Smooth muscle cell (in vitro differentiated cells): ENCODE data around the gene PXDC1. TPM values are rescaled to one million over a fixed set of nuclear protein-coding genes. Genes with fewer than 3 reads are reported as not detected.
A peak's percentile ranks its signal among the peaks of the same experiment; 100 is the strongest.
"Not testable (repeated sequence)": the region's sequence is repeated elsewhere in the genome, so short reads cannot be mapped to it uniquely, and the experiment has no call there.

Experiments used
- DNase-seq: peaks from one replicate; lab custom pipeline; 2025; ENCODE audit not compliant: unreplicated experiment; lab: John Stamatoyannopoulos, UW
- H2AFZ ChIP-seq: fragments of 200-600 bp; sonication (generic); 2 replicates; pipeline ENCODE4 v1.6.0; 2016; ENCODE audit warnings: antibody characterized with exemption, low read depth, mild to moderate bottlenecking
- H3F3A ChIP-seq: fragments of 200-600 bp; sonication (generic); 2 replicates; pipeline ENCODE4 v1.6.0; 2017; ENCODE audit warnings: antibody characterized with exemption, low read depth
- H3K27ac ChIP-seq: fragments of 200-600 bp; sonication (generic); 2 replicates; pipeline ENCODE4 v1.5.1; 2016; ENCODE audit warnings: low read depth, mild to moderate bottlenecking
- H3K27me3 ChIP-seq: fragments of 200-600 bp; sonication (generic); 2 replicates; pipeline ENCODE4 v1.6.1; 2016; ENCODE audit warnings: low read depth, mild to moderate bottlenecking
- H3K36me3 ChIP-seq: fragments of 200-600 bp; sonication (generic); 2 replicates; pipeline ENCODE4 v1.5.1; 2016; ENCODE audit warnings: low read depth
- H3K4me1 ChIP-seq: fragments of 200-600 bp; sonication (generic); 2 replicates; pipeline ENCODE4 v1.5.1; 2016; ENCODE audit warnings: low read depth
- H3K4me2 ChIP-seq: fragments of 200-600 bp; sonication (generic); 2 replicates; pipeline ENCODE4 v1.6.0; 2016; ENCODE audit warnings: mild to moderate bottlenecking
- H3K4me3 ChIP-seq: fragments of 200-600 bp; sonication (generic); 2 replicates; pipeline ENCODE4 v1.5.1; 2016; ENCODE audit warnings: mild to moderate bottlenecking
- H3K79me2 ChIP-seq: fragments of 200-600 bp; sonication (generic); 2 replicates; pipeline ENCODE4 v1.6.0; 2016; ENCODE audit warnings: low read depth, mild to moderate bottlenecking
- H3K9ac ChIP-seq: fragments of 200-600 bp; sonication (generic); 2 replicates; pipeline ENCODE4 v1.6.0; 2016; ENCODE audit warnings: low read depth
- H3K9me3 ChIP-seq: fragments of 200-600 bp; sonication (generic); replicated peaks from 2 replicates; pipeline ENCODE4 v1.5.1; 2016; ENCODE audit warnings: low read depth
- H4K20me1 ChIP-seq: fragments of 200-600 bp; sonication (generic); 2 replicates; pipeline ENCODE4 v1.6.0; 2016; ENCODE audit warnings: low read depth
- WGBS: methylation state at CpG from one replicate; pipeline ENCODE4 v1.1.7; 2016; ENCODE audit warnings: low lambda C conversion rate; 5-methylcytosine and 5-hydroxymethylcytosine counted together
- polyA plus RNA-seq: library from polyadenylated mRNA; unstranded; fragments of >200 nt; fragmentation: Nextera tagmentation; extraction: Ambion mirVana; gene quantifications from 2 replicates; pipeline ENCODE4 v1.2.1, GENCODE V29; 2016
- total RNA-seq: library from RNA; depleted of rRNA; stranded (reverse); fragments of >200 nt; gene quantifications from 2 replicates; pipeline ENCODE4 v1.2.3, GENCODE V29; 2014
- TF ChIP-seq, protein P1 (sequence below): fragments of 200-600 bp; sonication (generic); IDR thresholded peaks from 2 replicates; pipeline ENCODE4 v1.5.1; 2017; ENCODE audit warnings: borderline replicate concordance, mild to moderate bottlenecking, antibody characterized with exemption; ENCODE audit not compliant: insufficient read depth, poor library complexity, severe bottlenecking

Gene PXDC1
- total and polyA plus RNA-seq, 2 experiments from 2014 or later: 49.1 to 78.6 TPM

DNA sequence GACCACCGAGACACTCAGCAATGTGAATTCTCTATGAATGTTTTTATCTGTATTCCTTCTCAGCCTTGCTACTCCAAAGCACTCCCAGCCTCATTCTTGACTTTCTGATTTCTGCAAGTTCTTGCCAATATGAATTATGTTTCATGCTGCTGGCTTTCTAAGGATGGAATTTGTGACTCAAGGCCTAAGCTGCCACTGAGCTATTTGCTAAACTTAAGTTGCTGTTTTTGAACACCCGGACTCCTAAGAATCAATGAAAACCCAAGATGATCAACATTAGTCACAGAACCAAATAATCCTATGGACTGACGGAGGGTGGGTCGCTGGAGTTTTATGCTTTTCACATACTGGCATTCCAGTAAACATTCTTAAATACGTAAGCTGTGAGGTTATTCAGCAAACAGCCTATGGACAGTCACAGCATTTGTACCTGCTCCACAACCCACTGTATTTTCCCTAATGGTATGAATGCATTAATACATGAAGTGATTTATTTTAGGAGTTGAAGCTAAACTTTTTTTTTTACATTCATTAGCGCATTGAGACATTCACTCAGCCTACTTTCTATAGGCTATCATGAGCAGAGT is 8.2 kb upstream of the PXDC1 start:
- Histone ChIP-seq H3K36me3 (no peaks in the 10 kb centered on the region), H3K79me2 (no peaks in the 10 kb centered on the region), H2AFZ (no peak overlapping the region), H3F3A (peaks cover 12% of the 10 kb centered on the region), H3K9ac (no peak overlapping the region), H3K27me3 (no peaks in the 10 kb centered on the region), H3K4me2 (peak overlapping the region; percentile 36), H3K4me1 (peaks cover 8% of the 10 kb centered on the region), H3K9me3 (no peaks in the 10 kb centered on the region), H4K20me1 (no peaks in the 10 kb centered on the region), H3K4me3 (no peak overlapping the region), H3K27ac (peak overlapping the region; percentile 44)
- TF ChIP-seq, protein P1, sequence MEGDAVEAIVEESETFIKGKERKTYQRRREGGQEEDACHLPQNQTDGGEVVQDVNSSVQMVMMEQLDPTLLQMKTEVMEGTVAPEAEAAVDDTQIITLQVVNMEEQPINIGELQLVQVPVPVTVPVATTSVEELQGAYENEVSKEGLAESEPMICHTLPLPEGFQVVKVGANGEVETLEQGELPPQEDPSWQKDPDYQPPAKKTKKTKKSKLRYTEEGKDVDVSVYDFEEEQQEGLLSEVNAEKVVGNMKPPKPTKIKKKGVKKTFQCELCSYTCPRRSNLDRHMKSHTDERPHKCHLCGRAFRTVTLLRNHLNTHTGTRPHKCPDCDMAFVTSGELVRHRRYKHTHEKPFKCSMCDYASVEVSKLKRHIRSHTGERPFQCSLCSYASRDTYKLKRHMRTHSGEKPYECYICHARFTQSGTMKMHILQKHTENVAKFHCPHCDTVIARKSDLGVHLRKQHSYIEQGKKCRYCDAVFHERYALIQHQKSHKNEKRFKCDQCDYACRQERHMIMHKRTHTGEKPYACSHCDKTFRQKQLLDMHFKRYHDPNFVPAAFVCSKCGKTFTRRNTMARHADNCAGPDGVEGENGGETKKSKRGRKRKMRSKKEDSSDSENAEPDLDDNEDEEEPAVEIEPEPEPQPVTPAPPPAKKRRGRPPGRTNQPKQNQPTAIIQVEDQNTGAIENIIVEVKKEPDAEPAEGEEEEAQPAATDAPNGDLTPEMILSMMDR: no peak
- no peak for DNase-seq
- WGBS: 34% methylated on average over 6 of the region's 6 CpGs

DNA sequence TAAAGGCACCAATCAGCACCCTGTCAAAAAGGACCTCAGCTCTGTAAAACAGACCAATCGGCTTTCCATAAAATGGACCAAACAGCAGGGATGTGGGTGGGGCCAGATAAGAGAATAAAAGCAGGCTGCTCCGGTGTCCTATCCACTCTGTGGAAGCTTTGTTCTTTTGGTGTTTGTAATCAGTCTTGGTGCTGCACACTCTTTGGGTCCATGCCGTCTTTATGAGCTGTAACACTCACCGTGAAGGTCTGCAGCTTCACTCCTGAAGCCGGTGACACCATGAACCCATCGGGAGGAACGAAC is 7.3 kb upstream of the PXDC1 start:
- TF ChIP-seq, protein P1: no peak
- Histone ChIP-seq H2AFZ (no peak overlapping the region), H3K36me3 (no peaks in the 10 kb centered on the region), H3F3A (peaks cover 12% of the 10 kb centered on the region), H3K9ac (no peak overlapping the region), H4K20me1 (no peaks in the 10 kb centered on the region), H3K4me3 (no peak overlapping the region), H3K27me3 (no peaks in the 10 kb centered on the region), H3K27ac (peak overlapping the region; percentile 44), H3K4me1 (peaks cover 8% of the 10 kb centered on the region), H3K4me2 (no peak overlapping the region), H3K79me2 (no peaks in the 10 kb centered on the region), H3K9me3 (no peaks in the 10 kb centered on the region)
- DNase-seq: no peak
- 57% methylated on average over 7 of the region's 7 CpGs for WGBS

DNA sequence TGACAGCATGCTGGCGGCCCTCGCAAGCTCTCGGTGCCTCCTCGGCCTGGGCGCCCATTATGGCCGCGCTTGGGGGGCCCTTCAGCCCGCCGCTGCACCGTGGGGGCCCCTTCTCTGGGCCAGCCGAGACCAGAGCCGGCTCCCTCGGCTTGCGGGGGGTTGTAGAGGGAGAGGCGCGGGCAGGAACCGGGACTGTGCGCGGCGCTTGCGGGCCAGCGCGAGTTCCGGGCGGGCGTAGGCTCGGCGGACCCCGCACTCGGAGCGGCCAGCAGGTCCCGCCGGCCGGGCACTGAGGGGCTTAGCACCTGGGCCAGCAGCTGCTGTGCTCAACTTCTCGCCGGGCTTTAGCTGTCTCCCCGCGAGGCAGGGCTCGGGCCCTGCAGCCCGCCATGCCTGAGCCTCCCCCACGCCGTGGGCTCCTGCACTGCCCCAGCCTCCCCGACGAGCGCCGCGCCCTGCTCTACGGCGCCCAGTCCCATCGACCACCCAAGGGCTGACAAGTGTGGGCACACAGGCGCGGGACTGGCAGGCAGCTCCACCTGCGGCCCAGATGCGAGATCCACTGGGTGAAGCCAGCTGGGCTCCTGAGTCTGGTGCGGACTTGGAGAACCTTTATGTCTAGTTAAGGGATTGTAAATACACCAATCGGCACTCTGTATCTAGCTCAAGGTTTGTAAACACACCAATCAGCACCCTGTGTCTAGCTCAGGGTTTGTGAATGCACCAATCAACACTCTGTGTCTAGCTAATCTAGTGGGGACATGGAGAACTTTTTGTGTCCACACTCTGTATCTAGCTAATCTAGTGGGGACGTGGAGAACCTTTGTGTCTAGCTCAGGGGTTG is 6.7 kb upstream of the PXDC1 start:
- H3K9me3 ChIP-seq, H3K27ac ChIP-seq, H3K4me3 ChIP-seq, H3K4me1 ChIP-seq, H3K27me3 ChIP-seq, H3K4me2 ChIP-seq, H3K79me2 ChIP-seq, H2AFZ ChIP-seq, H3K9ac ChIP-seq, H3K36me3 ChIP-seq, H4K20me1 ChIP-seq, DNase-seq: not testable (repeated sequence)
- peaks cover 16% of the 10 kb centered on the region for H3F3A ChIP-seq
- WGBS: 98% methylated on average over 39 of the region's 57 CpGs

DNA sequence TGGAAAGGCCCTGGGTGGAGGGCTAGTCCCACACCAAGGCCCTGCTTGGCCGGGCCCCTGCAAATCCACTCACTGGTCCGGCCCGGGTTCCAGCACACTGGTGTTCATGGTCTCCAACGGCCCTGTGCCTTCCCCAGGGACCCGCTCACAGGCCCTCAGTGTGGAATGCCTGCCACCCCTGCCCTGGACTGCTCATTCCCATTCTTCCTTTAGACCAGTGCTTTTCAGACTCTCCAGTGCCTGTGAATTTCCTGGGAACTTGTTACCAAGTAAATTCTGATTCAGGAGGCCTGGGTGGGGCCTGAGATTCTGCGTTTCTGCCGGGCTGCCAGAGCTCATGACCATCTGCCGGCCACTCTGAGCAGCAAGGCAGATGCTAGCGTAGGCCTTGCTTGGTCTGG is 5.7 kb upstream of the PXDC1 start:
- Histone ChIP-seq H4K20me1 (no peaks in the 10 kb centered on the region), H3K27ac (peak overlapping the region; percentile 19), H3K79me2 (no peaks in the 10 kb centered on the region), H3K36me3 (no peaks in the 10 kb centered on the region), H3K9me3 (no peaks in the 10 kb centered on the region), H3K4me2 (no peak overlapping the region), H3K4me1 (peaks cover 11% of the 10 kb centered on the region), H2AFZ (no peak overlapping the region), H3K9ac (no peak overlapping the region), H3F3A (peaks cover 21% of the 10 kb centered on the region), H3K4me3 (no peak overlapping the region), H3K27me3 (no peaks in the 10 kb centered on the region)
- no peak for DNase-seq
- 70% methylated on average over 9 of the region's 9 CpGs for WGBS
- TF ChIP-seq, protein P1: no peak
